A549 treated with AZD2906 at 1 μM for 4 hours (cell line): ENCODE results near the gene PRICKLE1. TPM values are rescaled to one million over a fixed set of nuclear protein-coding genes. Genes with fewer than 3 reads are reported as not detected.

Experiments used
- total RNA-seq: library from RNA; stranded (reverse); fragments of 200-300 nt; extraction: Qiagen RNA extraction; gene quantifications from 5 replicates; pipeline ENCODE4 v1.2.3, GENCODE V29; 2022

Gene PRICKLE1
- total RNA-seq = 0.65 to 0.90 TPM (median 0.77 TPM) in 5 replicates

DNA sequence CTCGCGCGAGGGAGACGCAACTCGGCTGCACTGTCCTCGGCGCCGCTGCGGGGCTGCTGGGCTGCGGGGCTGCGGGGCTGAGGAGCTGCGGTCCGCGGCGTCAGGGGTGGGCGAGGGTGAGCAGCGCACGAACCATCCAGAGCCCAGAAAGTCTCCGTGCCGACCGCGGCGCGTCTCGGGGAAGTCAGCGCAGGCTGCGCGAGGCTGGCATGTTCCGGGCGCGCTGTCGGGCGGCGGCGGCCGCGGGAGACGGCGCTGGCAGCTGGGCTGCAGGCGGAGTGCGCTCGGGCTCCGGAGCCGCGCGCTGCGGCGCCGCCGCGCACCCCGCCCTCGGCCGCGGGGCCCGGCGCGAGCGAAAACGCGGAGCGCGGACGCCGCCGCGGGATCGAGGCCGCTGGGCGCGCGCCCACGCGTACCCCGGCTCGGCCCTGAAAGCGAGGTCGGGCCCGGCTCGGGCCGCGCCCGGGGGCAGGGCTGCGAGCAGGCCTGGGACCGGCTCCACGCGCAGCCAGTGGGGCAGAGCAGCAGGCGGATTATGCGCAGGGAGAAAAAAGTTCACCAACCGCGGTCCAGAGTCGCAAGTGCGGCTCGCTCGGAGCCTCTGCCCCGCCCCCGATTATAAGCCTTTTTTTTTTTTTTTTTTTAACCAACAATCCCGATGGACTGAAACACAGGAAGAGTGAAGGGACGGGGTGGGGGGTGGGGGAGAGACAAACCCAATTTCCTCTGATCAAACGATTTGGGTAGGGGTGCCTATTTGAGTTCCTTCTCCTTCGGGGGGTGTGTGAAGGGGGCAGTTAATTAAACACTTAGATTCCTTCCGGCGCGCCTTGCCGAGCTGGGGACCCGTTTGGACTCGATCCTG is at the start of gene PRICKLE1:
TSS of gene PRICKLE1 (minus strand) at position 282 of the 865 bp plus-strand sequence. CDS start 117,230 bp downstream, outside the sequence.

